ENCODE data around the gene PKDREJ. TPM values are rescaled to one million over a fixed set of nuclear protein-coding genes. Genes with fewer than 3 reads are reported as not detected.

The PKDREJ gene
- polyA plus RNA-seq, 1 experiment = not detected

DNA sequence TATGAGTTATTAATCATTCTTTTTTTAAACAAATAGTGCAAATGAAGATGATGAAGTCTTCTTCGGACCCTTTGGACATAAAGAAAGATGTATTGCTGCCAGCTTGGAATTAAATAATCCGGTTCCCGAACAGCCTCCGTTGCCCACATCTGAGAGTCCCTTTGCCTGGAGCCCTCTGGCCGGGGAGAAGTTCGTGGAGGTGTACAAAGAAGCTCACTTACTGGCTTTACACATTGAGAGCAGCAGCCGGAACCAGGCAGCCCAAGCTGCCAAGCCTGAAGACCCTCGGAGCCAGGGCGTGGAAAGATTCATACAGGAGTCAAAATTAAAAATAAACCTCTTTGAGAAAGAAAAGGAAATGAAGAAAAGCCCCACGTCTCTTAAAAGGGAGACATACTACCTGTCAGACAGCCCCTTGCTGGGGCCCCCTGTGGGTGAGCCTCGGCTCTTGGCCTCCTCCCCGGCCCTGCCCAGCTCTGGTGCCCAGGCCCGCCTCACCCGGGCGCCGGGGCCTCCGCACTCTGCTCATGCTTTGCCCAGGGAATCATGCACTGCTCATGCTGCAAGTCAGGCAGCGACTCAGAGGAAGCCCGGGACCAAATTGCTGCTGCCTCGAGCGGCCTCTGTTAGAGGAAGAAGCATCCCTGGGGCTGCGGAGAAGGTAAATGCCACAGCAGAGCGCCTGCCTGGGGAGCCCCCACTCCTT, 45.3 kb upstream of the PKDREJ start:
- H3K27me3 ChIP-seq (ENCODE audit: control insufficient read depth, insufficient read depth, low read length) = no peaks in the 10 kb centered on the region
- CTCF ChIA-PET = interaction anchor here (0.7 kb wide), 1 partner anchor 314 kb away, joined by 3 read pairs; no protein-coding TSS in a partner anchor
- no peak overlapping the region for H3K4me3 ChIP-seq (ENCODE audit: low read depth, low read length)
- POLR2A ChIA-PET = no interaction called here
- H3K36me3 ChIP-seq (ENCODE audit: control insufficient read depth, insufficient read depth, low read length) = no peaks in the 10 kb centered on the region; the same call in 1 of the 2 replicates
- no peak for DNase-seq (ENCODE audit: low read depth)
- TF ChIP-seq, protein P1, sequence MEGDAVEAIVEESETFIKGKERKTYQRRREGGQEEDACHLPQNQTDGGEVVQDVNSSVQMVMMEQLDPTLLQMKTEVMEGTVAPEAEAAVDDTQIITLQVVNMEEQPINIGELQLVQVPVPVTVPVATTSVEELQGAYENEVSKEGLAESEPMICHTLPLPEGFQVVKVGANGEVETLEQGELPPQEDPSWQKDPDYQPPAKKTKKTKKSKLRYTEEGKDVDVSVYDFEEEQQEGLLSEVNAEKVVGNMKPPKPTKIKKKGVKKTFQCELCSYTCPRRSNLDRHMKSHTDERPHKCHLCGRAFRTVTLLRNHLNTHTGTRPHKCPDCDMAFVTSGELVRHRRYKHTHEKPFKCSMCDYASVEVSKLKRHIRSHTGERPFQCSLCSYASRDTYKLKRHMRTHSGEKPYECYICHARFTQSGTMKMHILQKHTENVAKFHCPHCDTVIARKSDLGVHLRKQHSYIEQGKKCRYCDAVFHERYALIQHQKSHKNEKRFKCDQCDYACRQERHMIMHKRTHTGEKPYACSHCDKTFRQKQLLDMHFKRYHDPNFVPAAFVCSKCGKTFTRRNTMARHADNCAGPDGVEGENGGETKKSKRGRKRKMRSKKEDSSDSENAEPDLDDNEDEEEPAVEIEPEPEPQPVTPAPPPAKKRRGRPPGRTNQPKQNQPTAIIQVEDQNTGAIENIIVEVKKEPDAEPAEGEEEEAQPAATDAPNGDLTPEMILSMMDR (IDR thresholded peaks at IDR 0.05; ENCODE audit: insufficient read depth, low read depth, low read length) = no peak

DNA sequence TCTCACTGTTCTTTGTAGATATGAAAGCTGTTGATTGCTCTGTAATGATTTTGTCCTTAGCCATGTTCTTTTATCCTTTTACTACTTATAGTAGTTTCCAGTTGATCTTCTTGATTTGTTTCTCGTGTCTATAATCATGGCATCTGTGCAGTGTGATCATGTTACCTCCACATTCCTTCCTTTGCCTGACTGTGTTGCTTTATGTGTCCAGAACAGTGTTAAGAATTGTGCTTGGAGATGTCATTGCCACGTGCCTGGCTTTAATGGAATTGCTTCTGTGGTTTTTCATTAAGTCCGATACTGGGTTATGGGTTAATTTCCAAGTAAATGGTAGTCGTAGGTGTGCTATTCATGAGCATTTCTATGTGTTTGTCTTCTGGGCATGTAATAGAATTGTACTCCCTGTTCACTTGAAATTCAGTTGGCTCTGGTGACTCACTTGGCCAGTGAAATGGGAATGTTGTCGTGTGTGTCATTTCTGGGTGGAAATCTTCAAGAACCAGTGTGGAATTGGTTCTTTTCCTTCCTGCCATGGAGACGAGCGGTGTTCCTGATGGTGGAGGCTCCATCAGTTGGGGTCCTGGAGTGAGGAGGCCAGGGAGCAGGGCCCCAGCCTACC, 40.3 kb upstream of the PKDREJ start:
- Histone ChIP-seq H3K36me3 (ENCODE audit: control insufficient read depth, insufficient read depth, low read length) (no peaks in the 10 kb centered on the region; the same call in 1 of the 2 replicates), H3K27me3 (ENCODE audit: control insufficient read depth, insufficient read depth, low read length) (no peaks in the 10 kb centered on the region), H3K4me3 (ENCODE audit: low read depth, low read length) (no peak overlapping the region)
- ChIA-PET POLR2A (no interaction called here), CTCF (interaction anchor here (1.1 kb wide), 1 partner anchor 182 kb away, joined by 3 read pairs; no protein-coding TSS in a partner anchor)
- TF ChIP-seq, protein P1 (IDR thresholded peaks at IDR 0.05; ENCODE audit: insufficient read depth, low read depth, low read length) = no peak
- DNase-seq (ENCODE audit: low read depth) = no peak

DNA sequence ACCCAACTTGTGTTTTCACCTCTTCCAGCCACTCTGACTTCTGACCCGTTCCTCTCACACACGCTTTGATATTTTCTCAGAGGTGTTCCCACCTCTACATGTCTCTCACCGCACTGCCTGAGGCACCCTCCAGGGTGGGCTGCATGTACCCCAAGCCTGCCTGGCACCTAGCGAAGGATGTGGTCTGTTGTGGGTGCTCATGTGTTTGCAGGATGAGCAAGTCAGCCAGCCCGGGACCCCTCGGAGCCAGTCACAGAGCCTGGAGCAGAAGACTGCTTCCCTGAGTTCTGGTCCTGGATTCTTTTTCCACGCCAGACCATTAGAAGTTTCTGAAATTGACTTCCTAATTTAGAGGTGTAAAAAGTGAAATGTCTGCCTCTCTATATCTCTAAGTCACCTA, 37.3 kb upstream of the PKDREJ start:
- no peaks in the 10 kb centered on the region; the same call in 1 of the 2 replicates for H3K36me3 ChIP-seq (ENCODE audit: control insufficient read depth, insufficient read depth, low read length)
- TF ChIP-seq, protein P1 (IDR thresholded peaks at IDR 0.05; ENCODE audit: insufficient read depth, low read depth, low read length) = no peak
- CTCF ChIA-PET = interaction anchor here (0.6 kb wide), 1 partner anchor 298 kb away, joined by 3 read pairs; no protein-coding TSS in a partner anchor

DNA sequence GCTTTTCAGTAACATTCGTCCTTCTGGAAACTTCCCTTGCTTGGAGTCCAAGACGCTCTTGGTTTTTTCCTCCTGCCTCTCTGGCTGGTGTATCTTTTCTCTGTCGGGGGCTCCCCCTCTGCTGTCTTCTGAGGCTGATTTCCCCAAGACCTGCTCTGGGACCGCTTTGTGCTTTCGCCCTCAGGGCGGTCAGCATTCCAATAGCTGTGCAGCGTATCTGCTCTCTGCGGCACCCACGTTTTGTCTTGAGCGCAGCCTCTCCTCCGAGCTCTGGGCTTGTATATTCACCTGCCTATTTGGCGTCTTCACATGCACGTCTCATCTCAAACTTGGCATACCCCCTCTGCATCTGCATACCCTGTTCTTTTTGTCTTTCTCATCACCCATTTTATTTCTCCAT, 36.0 kb upstream of the PKDREJ start:
- Histone ChIP-seq H3K4me3 (ENCODE audit: low read depth, low read length) (no peak overlapping the region), H3K36me3 (ENCODE audit: control insufficient read depth, insufficient read depth, low read length) (no peaks in the 10 kb centered on the region; the same call in none of the 2 replicates), H3K27me3 (ENCODE audit: control insufficient read depth, insufficient read depth, low read length) (no peaks in the 10 kb centered on the region)
- ChIA-PET POLR2A (no interaction called here), CTCF (interaction anchor here (0.7 to 1.8 kb wide), 4 partner anchors 16 to 293 kb away, joined by 3 to 5 read pairs (median 3); no protein-coding TSS in a partner anchor)
- no peak for DNase-seq (ENCODE audit: low read depth)
- TF ChIP-seq, protein P1 (IDR thresholded peaks at IDR 0.05; ENCODE audit: insufficient read depth, low read depth, low read length) = no peak

More for the DNA sequence above, 37.3 kb upstream of the PKDREJ start:
- no peak for DNase-seq (ENCODE audit: low read depth)
- POLR2A ChIA-PET = no interaction called here
- no peak overlapping the region for H3K4me3 ChIP-seq (ENCODE audit: low read depth, low read length)
- H3K27me3 ChIP-seq (ENCODE audit: control insufficient read depth, insufficient read depth, low read length) = no peaks in the 10 kb centered on the region

DNA sequence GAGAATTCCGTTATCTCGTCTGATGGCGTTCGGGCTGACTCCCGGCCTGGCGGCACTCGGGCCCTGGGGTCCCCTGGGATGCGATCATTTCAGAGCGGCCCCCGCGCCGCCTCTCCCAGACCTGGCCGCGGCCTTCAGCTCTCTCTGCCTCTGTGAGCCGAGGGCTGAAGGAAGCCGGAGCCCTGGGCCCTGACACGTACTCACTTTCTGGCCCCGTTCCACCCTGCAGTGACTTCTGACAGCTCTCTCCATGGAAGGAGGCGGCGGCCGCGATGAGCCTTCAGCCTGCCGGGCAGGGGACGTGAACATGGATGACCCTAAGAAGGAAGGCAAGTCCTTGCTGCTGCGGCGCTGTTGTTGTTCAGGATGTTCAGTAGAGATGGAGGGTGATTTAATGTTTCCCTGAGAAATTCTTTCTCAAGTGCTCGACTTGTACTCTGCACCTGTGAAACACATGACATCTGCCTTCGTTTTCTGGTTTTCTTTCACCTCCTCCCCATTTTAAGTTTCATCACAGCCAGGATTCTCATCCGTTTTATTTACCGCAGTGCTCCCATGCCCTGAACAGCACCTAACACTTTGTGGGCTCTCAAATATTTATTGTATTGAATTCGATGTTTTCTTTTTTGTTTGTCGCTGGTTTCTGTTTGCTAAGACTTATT, 34.1 kb upstream of the PKDREJ start:
- POLR2A ChIA-PET = no interaction called here
- CTCF ChIA-PET = interaction anchor here (2.0 kb wide), 1 partner anchor 175 kb away, joined by 8 read pairs; no protein-coding TSS in a partner anchor
- TF ChIP-seq, protein P1 (IDR thresholded peaks at IDR 0.05; ENCODE audit: insufficient read depth, low read depth, low read length) = no peak
- Histone ChIP-seq H3K27me3 (ENCODE audit: control insufficient read depth, insufficient read depth, low read length) (no peaks in the 10 kb centered on the region), H3K36me3 (ENCODE audit: control insufficient read depth, insufficient read depth, low read length) (peaks cover 4% of the 10 kb centered on the region), H3K4me3 (ENCODE audit: low read depth, low read length) (peak overlapping the region; percentile 57)
- no peak for DNase-seq (ENCODE audit: low read depth)

Data from BJ (cell line).